Hindlimb muscle (tissue), 1 donor: ENCODE measurements around the gene BBLN. TPM values are rescaled to one million over a fixed set of nuclear protein-coding genes. Genes with fewer than 3 reads are reported as not detected.

ENCODE experiments used
- DNase-seq: peaks from one replicate; pipeline ENCODE4 v3.0.0-alpha.2; 2013
- polyA plus RNA-seq: library from polyadenylated mRNA; unstranded; fragments of 120-200 nt; gene quantifications from one replicate; pipeline ENCODE4 v1.2.1, GENCODE V29; 2013; ENCODE audit not compliant: insufficient read length

BBLN gene
- polyA plus RNA-seq, 1 donor = 34.3 TPM

- DNase-seq = no peak
These were observed 14.1 kb upstream of the BBLN start for GRCh38 chr9:128145951-128146351.

- no peak for DNase-seq
These were observed 13.4 kb upstream of the BBLN start for GRCh38 chr9:128146591-128147120.

GRCh38 chr9:128148509-128149000 lies 11.5 kb upstream of the BBLN start:
- no peak for DNase-seq

- DNase-seq = no peak
These were observed 10.9 kb upstream of the BBLN start, which contains the start of gene LCN2 for GRCh38 chr9:128149001-128149701. Gene LCN2, plus strand, starts transcription at chr9:128149453. Its CDS starts 73 bp downstream, at chr9:128149526.

- no peak for DNase-seq
These were observed 10.0 kb upstream of the BBLN start for GRCh38 chr9:128149951-128150593.

GRCh38 chr9:128150594-128151308 lies 9.3 kb upstream of the BBLN start:
- no peak for DNase-seq

GRCh38 chr9:128151309-128152132 lies 8.5 kb upstream of the BBLN start:
- DNase-seq = no peak

- DNase-seq = no peak
These were observed 7.7 kb upstream of the BBLN start for GRCh38 chr9:128152133-128153059.

- no peak for DNase-seq
These were observed 6.8 kb upstream of the BBLN start for GRCh38 chr9:128153060-128153946.

GRCh38 chr9:128153947-128154695 lies 5.9 kb upstream of the BBLN start:
- DNase-seq = no peak

GRCh38 chr9:128155736-128156500 lies 4.1 kb upstream of the BBLN start:
- no peak for DNase-seq

GRCh38 chr9:128159522-128159783 lies 612 bp upstream of the BBLN start:
- no peak for DNase-seq

GRCh38 chr9:128160603-128160987 lies 530 bp downstream of the BBLN start:
- DNase-seq = no peak

- DNase-seq = no peak
These were observed 1.3 kb downstream of the BBLN start for GRCh38 chr9:128161215-128161902.

GRCh38 chr9:128162215-128163026 lies 2.4 kb downstream of the BBLN start:
- DNase-seq = no peak

- no peak for DNase-seq
These were observed 3.0 kb downstream of the BBLN start for GRCh38 chr9:128163027-128163515.
